ENCODE measurements around the gene MLLT10. TPM values are rescaled to one million over a fixed set of nuclear protein-coding genes. Genes with fewer than 3 reads are reported as not detected.
A peak's percentile ranks its signal among the peaks of the same experiment; 100 is the strongest.

The MLLT10 gene
- total and polyA plus RNA-seq, 9 of the 15 experiments (the other 6 are each of a cell fraction or from before 2014, with no cell fraction given): 18.8 to 81.4 (median 64.2) TPM

DNA sequence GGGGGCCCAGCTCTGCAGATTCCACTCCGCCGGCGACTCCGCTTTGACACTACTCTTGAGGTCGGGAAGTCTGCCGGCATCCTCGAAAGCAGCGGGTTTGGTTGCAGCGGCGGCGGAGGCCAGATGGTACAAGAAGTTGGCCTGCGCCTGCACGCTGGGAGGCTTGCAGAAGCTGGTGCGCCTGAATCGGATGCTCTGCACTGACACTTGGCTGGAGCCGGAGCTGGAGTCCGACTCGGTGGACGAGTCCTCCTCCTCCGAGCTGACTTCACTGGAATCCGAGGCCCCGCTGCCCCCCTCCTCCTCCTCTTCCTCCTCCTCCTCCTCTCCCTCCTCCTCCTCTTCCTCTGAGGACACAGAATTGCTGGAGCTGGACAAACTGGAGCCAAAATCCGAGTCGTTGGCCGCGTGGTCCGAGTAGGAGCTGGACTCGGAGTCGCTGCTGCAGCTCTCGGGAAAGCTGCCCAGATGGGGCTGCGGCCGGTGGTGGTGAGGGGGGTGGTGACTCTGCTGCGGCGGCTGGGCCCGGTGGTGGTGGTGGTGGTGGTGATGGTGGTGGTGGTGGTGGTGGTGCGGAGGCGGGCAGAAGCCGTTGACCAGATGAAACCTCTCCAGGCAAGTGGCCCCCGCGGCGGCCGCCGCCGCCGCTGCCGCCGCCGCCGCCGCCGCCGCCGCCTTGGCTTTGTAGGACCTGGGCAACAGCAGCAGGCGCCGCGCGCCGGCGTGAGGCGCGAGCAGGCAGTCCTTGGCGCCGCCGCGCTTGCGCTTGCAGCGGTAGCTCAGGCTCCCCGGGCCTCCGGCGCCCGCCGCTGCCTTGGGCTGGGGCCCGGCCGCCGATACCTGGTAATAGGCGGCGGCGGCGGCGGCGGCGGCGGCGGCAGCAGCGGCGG lies 17.5 kb upstream of the MLLT10 start (continued):
- TF ChIP-seq ZNF639 (CRISPR knock-in tag; conservative IDR thresholded peaks at IDR 0.05 in 1 of 2, IDR thresholded peaks at IDR 0.05 in 1 of 2) (0 out of 4 replicates have a peak, but pooled peaks of 1 of the 2 experiments have one; percentile 24), ATF1 (CRISPR knock-in tag; IDR thresholded peaks at IDR 0.05) (no peak), ATF1 (tag; IDR thresholded peaks at IDR 0.05) (no peak), EGR1 (conservative IDR thresholded peaks at IDR 0.05) (peak; percentile 23; the same call in 1 of the 2 replicates), ZNF282 (CRISPR knock-in tag; IDR thresholded peaks at IDR 0.05) (no peak), TCF7 (IDR thresholded peaks at IDR 0.05; ENCODE audit: borderline replicate concordance) (peak; percentile 33; the same call in 1 of the 2 replicates), DDX20 (tag; IDR thresholded peaks at IDR 0.05; ENCODE audit: low read depth) (no peak), KDM2B (CRISPR knock-in tag; IDR thresholded peaks at IDR 0.05) (no peak), CHD1 (IDR thresholded peaks at IDR 0.05; ENCODE audit: low read length) (no peak), STAG1 (CRISPR knock-in tag; IDR thresholded peaks at IDR 0.05; ENCODE audit: borderline replicate concordance) (no peak), PHF8 (IDR thresholded peaks at IDR 0.05; ENCODE audit: borderline replicate concordance, low read length) (0 out of 2 replicates have a peak, but pooled peaks have one; percentile 3), ZNF121 (CRISPR knock-in tag; conservative IDR thresholded peaks at IDR 0.05) (no peak), RNF2 (IDR thresholded peaks at IDR 0.05) (no peak), ZNF311 (CRISPR knock-in tag; IDR thresholded peaks at IDR 0.05) (no peak), RFX5 (IDR thresholded peaks at IDR 0.05; ENCODE audit: low read depth, low read length) (no peak), NFATC3 (IDR thresholded peaks at IDR 0.05) (no peak), ZKSCAN3 (CRISPR knock-in tag; IDR thresholded peaks at IDR 0.05) (no peak), NEUROD1 (IDR thresholded peaks at IDR 0.05; ENCODE audit: borderline replicate concordance, low read depth, low read length, partially characterized antibody) (no peak), STAT5B (CRISPR knock-in tag; IDR thresholded peaks at IDR 0.05) (no peak), MYC (IDR thresholded peaks at IDR 0.05; ENCODE audit: low read depth, low read length) (no peak), MYC (CRISPR knock-in tag; IDR thresholded peaks at IDR 0.05; ENCODE audit: borderline replicate concordance, low read depth) (no peak), EP300 (IDR thresholded peaks at IDR 0.05; ENCODE audit: low read length) (no peak)
- TF ChIP-seq, protein P1, sequence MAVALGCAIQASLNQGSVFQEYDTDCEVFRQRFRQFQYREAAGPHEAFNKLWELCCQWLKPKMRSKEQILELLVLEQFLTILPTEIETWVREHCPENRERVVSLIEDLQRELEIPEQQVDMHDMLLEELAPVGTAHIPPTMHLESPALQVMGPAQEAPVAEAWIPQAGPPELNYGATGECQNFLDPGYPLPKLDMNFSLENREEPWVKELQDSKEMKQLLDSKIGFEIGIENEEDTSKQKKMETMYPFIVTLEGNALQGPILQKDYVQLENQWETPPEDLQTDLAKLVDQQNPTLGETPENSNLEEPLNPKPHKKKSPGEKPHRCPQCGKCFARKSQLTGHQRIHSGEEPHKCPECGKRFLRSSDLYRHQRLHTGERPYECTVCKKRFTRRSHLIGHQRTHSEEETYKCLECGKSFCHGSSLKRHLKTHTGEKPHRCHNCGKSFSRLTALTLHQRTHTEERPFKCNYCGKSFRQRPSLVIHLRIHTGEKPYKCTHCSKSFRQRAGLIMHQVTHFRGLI (CRISPR knock-in tag; IDR thresholded peaks at IDR 0.05): no peak
- TF ChIP-seq, protein P2, sequence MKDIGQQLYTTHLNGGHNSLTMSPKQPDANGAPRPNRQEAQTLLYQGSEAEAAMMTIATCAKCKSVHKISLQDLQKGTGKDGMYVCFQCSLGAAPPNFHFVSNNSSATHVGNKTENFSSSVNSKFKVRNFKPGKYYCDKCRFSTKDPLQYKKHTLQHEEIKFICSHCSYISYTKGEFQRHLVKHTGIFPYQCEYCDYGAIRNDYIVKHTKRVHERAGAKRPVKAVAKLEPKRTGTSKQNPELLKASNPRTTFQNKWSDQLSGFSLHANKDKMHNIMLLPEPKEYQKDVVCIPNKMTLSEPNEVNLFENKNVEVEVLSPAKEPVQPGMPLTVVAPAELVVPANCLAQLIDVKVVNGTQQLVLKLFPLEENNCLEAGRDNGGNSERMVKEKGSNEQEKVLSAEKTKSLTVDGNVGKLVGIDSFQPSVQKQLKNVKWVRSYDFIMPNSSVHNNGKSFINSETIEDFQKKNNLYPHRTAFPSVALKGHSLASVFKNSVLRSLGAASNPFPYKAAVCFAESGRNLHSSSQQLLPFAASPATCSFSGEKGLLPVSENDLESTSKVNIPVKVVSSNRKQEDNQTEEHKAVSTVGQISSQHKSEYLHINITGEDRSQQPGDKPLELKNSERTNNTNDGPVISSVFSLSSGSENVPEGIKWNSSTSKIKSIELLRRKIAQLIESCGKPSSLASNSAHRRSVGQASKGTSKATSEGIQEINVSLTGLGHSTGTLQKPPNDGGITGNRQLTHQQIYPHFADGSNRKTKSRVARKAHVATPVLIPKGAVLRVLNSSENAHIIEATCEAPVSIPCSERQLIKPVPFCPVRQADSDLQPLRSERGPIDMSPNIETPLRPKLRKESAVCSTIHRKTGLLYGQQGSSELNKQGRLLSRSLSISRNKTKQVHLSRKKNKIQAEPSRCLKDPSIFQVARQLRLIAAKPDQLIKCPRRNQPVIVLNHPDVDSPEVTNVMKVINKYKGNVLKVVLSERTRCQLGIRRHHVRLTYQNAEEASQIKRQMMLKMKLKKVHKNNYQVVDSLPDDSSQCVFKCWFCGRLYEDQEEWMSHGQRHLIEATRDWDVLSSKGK (CRISPR knock-in tag; IDR thresholded peaks at IDR 0.05): no peak
